ENCODE data around the gene PLEK.

DNA sequence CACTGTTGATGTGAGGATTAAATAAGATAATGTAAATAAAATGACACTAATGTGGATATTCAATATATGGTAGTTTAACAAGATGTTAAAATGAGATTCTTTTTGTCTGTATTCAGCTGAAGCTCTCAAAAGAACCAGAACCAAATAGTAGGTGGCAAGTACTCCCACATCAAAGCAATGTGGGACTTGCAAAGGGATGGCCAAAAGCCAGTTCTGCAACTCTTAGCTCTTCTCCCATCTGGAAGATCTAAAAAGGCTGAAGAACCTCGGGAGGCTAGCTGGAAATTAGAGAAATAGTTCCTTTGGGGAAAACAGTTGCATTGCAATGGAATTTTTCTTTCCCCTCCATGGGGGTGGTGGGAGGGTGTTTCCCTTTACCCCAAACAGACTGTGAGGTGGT is 53.3 kb downstream of the PLEK start:
- no peak for TF ChIP-seq ZNF70 (CRISPR knock-in tag; IDR thresholded peaks at IDR 0.05)
- TF ChIP-seq ZFP3 (CRISPR knock-in tag; IDR thresholded peaks at IDR 0.05): no peak
- no peak for TF ChIP-seq GLIS3 (CRISPR knock-in tag; IDR thresholded peaks at IDR 0.05)
- TF ChIP-seq ZC3H10 (CRISPR knock-in tag; IDR thresholded peaks at IDR 0.05): no peak

Measured in SK-N-SH treated with all-trans-retinoic acid at 6 μM for 48 hours (cell line).